Measurements from ENCODE around the gene CDCA4.
A peak's percentile ranks its signal among the peaks of the same experiment; 100 is the strongest.

CDCA4 gene

DNA sequence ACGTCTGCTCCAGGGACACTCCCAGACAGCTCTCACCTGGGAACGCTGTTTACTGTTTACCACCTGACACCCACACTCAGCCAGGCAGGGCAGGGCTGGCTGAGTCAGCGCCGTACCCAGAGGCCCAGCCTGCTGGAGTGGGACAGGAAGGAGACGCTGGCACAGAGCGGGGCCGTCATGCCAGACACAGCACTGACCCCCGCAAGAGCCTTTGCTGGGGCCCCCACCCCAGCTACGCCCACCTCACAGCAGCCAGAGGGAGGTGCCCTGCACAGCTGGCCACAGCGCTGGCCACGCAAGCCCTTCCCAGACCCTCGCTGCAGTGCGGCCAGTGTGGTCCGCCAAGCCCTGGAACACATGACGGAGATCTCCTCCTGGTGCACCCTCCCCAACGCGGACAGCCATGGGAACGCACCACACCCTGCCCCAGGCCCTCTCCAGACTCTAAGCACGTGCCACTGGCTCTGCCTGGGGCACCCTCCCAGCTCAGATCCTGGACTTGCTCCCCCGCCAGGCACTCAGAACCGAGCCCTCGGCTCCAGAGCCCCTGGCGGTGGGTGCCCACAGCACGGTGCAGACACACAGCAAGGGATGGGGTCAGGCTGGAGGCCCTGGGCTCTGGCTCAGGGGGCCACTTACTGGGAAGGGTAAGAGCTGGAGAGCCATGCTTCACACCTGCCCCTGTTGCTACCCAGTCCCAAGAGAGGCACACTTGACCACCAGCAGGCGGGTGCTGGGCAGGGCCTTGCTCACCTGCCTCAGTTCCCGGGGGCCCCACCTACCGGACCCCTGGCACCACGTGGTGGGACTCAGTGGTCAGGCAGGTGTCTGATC, 48.4 kb downstream of the CDCA4 start:
- peak; percentile 29 for DNase-seq

DNA sequence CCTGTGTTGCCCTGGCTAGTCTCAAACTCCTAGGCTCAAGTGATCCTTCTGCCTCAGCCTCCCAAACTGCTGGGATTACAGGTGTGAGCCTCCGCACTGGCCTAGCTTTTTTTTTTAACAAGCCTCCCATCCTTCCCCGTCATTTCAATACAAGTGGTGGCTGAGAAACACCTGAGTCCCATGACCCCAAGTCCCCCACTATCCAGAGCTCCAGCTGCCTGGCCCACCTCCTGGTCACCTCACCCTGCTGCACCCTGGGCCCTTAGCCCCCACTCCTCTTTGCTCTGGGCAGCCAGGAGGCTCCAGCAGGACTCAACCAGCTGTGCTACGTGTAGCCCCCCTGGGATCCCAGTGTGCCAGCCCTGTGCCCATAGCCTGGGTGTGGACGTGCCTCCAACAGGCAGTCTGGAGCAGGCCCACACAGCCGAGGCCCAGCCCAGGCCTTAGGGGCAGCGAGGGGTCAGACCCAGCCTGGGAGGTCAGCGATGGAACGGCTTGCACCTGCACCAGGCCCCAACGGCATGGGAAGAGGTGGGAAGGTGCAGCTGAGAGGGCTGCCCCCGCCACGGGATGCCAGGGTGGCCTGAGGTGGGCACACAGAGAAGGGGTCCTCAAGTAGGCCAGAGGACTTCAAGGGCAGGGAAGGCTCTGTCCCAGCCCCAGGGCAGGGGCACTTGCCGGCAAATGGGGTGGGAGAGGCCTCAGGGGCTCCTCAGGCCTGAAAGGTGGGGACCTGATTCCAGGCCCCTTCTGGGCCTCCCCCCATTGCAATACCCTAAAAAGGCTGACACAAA, 49.2 kb downstream of the CDCA4 start:
- DNase-seq = no peak

DNA sequence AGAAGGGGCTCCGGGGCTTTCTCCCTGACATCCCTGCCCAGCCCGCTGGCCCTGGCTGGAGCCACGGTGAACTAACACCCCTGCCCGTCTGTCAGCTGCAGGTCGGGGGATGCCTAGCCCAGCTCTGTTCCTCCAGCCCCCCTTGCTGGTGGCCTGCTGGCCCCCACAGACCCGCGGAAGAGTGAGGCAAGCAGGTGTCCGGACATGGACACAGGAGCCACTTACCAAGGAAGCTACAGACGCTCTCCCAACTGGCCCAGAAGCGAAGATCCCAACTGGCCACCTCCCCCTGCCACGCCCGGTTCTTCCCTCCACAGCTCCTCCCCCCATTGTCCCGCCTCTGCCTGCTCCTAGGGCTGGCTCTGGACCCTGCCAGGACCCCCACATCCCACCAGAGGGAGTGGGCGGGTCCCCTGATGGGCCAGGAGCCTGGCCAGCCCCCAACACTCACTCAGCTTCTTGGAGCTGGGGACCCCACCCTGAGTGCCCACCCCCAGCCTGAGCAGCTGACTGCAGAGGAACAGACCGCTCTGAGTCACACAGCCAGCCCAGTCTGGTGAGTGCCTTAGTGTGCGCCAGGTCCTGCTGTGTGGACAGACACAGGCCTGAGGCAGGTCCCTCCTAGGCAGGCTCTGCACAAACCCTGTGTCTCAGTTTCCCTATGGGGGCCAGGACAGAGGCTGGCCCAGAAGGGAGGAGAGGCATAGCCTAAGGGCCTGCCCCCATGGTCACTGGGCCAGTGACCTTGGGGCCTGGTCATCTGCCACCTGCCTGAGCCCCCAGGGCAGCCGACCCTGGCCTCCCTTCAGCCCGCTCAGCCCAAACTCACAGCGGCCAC, 50.4 kb downstream of the CDCA4 start:
- no peak for DNase-seq

DNA sequence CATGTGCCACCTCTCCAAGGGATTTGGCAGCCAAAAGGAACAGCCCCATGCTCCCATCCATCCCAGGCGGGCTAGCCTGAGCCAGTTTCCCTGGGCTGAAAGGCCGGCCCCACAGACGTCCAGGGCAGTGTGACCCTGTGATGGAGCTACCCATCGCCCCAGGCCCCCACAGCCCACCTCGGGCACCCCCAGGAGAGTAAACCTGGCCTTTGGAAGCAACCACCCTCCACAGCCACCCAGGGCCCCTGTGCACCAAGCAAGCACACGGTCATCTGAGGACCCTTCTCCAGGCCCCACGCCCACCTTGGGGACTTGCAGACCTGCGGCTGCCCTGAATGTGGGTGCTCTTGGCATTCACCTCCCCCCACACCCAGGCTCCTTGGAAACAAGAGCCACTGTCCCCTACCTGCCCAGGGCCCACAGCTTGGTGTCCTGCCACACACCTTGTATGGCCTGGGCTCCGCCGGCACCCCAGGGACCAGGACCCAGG, 51.1 kb downstream of the CDCA4 start:
- no peak for DNase-seq

DNA sequence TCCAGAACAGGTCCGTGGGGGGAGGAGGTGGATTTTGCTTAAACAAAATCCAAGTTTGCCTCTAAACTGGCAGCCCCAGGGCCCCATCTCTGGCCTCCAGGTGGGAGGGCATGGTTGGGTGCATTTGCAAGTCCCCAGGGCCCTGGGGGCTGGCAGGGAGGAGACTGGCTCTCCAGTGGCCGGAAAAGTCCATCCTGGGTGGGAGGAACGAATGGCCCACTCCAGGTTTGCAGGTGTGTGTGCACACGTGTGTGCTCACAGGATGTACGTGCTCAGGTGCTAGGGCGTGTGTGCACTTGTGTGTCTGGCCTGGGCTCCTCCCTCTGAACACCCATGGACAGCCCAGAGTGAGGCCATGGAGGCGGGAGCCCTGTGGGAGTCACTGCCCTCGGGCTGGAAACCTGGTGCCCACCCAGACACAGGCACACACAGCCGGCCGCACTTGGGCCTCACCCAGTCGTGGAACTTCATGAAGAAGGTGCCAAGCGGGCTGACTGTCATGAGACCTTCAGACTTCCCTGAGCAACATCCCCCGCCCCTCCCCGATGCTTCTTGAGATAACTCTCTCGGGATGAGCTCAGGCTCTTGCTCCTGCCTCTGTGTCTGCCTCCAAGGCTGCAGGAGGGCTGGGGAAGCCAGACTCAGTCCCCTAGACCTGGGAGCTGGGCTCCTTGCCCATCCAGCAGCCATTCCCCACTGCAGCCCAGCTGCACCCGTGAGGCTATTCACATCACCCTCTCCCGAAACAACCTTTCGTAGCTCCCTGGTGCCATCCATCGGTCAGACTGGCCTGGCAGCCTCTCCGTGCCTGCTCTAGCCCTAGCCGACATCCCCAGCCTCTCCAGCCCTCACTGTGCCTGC, 52.1 kb downstream of the CDCA4 start:
- no peak for DNase-seq

DNA sequence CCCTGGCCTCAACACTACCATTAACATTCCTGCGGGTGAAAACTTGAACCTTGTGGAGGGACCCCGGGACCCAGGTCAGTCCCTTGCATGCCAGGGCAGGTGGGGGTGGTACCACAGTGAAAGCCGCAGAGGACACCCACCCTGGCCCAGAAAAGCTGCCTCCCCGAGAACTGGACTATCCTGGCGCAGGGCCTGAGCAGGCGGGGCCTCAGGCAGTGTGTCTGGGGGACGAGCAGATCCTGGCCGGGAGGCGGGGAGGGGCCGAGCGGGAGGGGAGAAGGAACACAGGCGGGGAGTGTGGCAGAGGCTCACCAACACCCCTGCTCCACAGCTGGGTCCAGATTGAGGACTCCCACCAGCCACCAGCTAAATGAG, 52.7 kb downstream of the CDCA4 start:
- no peak for DNase-seq

DNA sequence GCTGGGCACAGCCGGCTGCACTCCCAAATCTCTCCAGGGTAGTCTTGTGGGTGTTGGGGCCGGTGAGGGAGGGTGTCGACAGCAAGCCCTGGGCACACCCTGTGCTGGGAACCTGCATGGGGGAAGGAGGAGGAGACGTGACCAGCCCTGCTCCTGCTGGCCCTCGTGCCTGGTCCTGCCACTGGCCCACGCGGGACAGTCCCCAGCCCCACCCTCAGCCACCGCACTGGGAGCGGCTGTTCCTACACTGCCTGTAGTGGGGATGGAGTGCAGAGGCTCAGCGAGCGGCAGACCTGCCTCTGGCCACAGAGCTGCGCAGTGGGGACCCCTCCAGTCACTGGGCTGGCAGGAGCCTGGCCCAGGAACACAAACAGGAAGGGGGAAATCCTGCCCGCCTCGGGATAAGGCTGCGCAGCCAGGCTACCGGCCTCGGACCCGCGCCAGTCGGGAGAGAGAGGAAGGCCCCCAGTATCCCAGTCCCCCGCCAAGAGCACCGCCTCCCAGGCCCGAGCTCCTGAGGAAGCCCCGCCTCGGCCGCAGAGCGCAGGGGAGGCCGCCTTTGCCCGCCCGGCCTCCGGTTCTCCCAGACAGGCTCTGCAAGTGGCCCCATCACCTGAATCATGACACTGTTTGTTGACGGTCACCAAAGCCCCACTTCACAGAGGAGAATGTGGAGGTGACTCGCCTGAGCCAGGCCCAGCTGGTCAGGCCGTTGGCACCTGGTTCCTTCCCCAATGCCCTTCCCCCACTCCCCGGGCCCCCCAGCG, 53.3 kb downstream of the CDCA4 start:
- no peak for DNase-seq

DNA sequence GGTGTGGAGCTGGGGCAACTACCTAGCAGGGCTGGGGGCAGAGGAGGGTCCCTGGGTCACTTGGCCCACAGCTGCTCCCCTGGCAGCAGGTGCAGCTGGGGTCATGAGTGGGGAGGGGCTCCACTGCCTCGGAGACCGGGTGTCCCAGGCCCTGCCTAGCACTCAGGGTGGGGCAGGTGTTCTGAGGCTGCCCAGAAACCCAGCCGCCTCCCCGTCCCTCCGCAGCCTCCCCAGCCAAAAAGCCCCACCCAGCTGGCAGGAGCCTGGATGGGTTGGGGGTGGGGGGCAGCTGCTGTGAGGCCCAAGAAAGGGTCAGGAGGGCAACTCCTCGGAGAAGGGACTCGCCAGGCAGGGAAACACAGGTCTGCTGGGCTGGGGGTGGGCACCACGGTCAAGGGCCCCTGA, 53.9 kb downstream of the CDCA4 start:
- no peak for DNase-seq

DNA sequence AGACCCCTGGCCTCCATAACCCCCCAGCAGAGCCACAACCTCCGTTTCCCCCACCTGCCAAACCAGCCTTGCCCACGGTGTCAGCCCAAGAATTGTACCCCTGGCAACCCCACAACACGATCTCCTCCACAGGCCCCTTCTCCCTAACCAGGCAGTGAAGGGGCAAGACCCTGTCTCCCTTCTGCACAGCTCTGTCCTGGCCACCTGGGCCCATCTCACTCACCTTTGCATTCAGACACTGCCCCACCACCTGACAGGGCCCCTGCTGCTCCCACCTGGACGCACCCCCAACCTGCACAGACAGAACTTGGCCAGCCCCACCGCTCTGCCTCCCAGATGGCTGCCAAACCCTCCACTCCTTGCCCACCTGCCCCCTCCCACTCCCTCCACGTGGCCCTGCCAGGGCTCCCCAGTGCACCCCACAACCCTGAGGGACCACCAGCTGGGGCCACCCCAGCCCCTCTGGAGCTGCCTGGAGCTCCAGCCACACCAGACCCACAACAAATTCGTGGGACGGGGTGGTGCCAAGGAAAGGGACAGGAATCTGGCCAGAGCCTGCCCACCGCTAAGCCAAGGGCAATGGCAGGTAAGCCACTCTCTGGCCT, 54.5 kb downstream of the CDCA4 start:
- no peak for DNase-seq

DNA sequence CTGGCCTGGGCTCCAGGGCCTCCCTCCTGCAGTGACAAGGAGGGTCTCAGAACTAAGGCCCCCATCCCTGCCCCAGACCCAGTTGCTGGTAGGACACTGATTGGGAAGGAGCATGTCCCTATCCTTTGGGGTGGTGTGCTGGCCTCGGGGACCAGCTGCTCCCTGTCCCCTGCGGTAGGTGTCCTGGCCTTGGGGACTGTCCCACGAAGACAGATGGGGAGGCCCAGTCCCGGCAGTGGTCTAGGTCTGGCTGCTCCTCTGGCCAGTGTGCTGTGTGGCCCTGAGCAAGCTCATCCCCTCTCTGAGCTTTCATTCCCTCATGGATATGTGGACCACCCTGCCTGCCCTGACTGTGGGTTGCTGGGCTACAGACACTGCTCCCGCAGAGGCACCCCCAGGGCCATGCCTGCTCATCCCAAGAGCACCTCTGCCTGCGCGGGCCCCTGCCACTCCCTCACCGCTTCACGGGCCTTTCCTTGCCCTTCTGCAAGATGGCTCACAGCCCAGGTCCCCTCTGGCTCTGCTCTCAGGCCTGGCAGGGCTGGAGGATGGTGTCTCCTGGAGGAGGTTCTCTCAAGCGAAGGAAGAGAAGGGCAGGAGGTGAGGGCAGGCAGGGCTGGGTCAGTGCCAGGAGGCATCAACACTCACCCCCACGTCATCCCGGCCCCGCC, 55.2 kb downstream of the CDCA4 start:
- no peak for DNase-seq

DNA sequence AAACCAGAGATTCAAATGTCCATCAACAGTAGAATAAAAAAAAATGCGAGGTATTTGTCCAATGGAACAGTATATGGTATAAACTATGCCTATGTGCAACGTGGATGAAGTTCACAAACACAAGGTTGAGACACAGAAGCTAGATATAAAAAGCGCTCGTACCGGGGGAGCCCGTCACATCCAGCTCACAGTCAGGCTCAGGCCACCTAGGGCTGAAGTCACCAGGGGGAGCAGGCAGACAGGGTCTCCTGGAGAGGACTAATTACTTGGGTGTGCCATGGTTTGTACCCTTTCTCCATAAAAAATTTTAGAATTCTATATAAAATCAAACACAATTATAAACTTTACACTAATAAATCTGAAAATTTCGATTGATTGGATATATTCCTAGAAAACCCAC, 56.3 kb downstream of the CDCA4 start:
- no peak for DNase-seq
